Measurements from ENCODE around the gene CAMK1D. TPM values are rescaled to one million over a fixed set of nuclear protein-coding genes. Genes with fewer than 3 reads are reported as not detected.

The CAMK1D gene
- total and polyA plus RNA-seq, 10 of the 15 experiments (the other 5 are each of a cell fraction or from before 2014, with no cell fraction given), result 2.1 to 35.5 (median 14.7) TPM

DNA sequence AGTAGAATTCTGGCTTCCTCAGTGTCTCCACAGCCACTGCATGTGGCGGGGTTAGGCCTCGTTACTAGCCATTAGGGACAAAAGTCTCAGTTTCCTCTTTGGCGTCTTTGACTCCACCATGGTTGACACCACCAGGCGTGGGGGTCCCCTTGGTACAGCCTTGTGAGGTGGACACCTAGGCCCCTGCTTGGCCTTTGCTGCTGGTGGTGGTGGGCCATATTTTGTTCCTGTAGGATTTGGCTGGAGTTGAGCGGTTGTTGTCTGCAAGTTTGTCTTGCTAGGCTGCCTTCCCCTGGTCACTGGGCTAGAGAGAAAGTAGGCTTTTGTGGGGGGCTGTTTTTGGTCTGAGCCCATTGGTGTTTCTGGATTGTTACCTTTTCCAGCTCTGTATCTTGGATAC, 272.7 kb downstream of the CAMK1D start:
- no TSS peak for BruUV-seq (replicated peaks)
- no peaks in the 10 kb centered on the region for H3K9me3 ChIP-seq (replicated peaks; ENCODE audit: control insufficient read depth, insufficient read depth, low read length)
- no peak overlapping the region for H3K4me2 ChIP-seq (ENCODE audit: control insufficient read depth, insufficient read depth)
- no peak for ATAC-seq
- H3K27ac ChIP-seq (ENCODE audit: control insufficient read depth, insufficient read depth), result no peak overlapping the region
- no peak for DNase-seq (ENCODE audit: low read depth, low spot score)
- H3K79me2 ChIP-seq (ENCODE audit: control insufficient read depth, insufficient read depth, low read length), result no peaks in the 10 kb centered on the region; the same call in 1 of the 2 replicates
- in situ Hi-C loops (cut with MboI), result no loop called here
- ChIA-PET POLR2A (no interaction called here), CTCF (no interaction called here), SMC1A (ENCODE audit: uncharacterized antibody, unreplicated experiment) (no interaction called here), RAD21 (ENCODE audit: unreplicated experiment) (no interaction called here)
- H3K9ac ChIP-seq (ENCODE audit: control insufficient read depth, insufficient read depth, low read length), result no peak overlapping the region
- H4K20me1 ChIP-seq (ENCODE audit: control insufficient read depth, insufficient read depth), result no peaks in the 10 kb centered on the region
- WGBS (ENCODE audit: insufficient coverage, insufficient replicate concordance, low lambda C conversion rate, missing lambda C conversion rate), result 86% methylated on average over 5 of the region's 5 CpGs
- no peaks in the 10 kb centered on the region for H3K27me3 ChIP-seq (replicated peaks in 1 of 2; ENCODE audit: control insufficient read depth in 2 of 2, insufficient read depth in 2 of 2, low read length in 1 of 2)
- H3K4me1 ChIP-seq (ENCODE audit: control insufficient read depth, insufficient read depth, low read length), result peaks cover 3% of the 10 kb centered on the region; the same call in 1 of the 2 replicates
- intact Hi-C loops (cut with micrococcal nuclease; ENCODE audit: unreplicated experiment), result no loop called here
- no peaks in the 10 kb centered on the region for H3K36me3 ChIP-seq (ENCODE audit: control insufficient read depth in 2 of 2, insufficient read depth in 2 of 2, low read length in 1 of 2)
- no peak overlapping the region for H2AFZ ChIP-seq (ENCODE audit: control insufficient read depth, low read depth, low read length)
- no peak overlapping the region for H3K4me3 ChIP-seq
- FAIRE-seq, result no peak
- no peak for TF ChIP-seq SIX5 (IDR thresholded peaks at IDR 0.05; ENCODE audit: low read depth, low read length, severe bottlenecking)
- TF ChIP-seq, protein P1, sequence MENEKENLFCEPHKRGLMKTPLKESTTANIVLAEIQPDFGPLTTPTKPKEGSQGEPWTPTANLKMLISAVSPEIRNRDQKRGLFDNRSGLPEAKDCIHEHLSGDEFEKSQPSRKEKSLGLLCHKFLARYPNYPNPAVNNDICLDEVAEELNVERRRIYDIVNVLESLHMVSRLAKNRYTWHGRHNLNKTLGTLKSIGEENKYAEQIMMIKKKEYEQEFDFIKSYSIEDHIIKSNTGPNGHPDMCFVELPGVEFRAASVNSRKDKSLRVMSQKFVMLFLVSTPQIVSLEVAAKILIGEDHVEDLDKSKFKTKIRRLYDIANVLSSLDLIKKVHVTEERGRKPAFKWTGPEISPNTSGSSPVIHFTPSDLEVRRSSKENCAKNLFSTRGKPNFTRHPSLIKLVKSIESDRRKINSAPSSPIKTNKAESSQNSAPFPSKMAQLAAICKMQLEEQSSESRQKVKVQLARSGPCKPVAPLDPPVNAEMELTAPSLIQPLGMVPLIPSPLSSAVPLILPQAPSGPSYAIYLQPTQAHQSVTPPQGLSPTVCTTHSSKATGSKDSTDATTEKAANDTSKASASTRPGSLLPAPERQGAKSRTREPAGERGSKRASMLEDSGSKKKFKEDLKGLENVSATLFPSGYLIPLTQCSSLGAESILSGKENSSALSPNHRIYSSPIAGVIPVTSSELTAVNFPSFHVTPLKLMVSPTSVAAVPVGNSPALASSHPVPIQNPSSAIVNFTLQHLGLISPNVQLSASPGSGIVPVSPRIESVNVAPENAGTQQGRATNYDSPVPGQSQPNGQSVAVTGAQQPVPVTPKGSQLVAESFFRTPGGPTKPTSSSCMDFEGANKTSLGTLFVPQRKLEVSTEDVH (IDR thresholded peaks at IDR 0.05; ENCODE audit: low read depth, partially characterized antibody), result no peak
- TF ChIP-seq MYB (IDR thresholded peaks at IDR 0.05; ENCODE audit: borderline replicate concordance, low read depth, low read length), result no peak
- no peak for TF ChIP-seq EED (IDR thresholded peaks at IDR 0.05; ENCODE audit: low read depth)
- TF ChIP-seq EGR1 (IDR thresholded peaks at IDR 0.05; ENCODE audit: borderline replicate concordance in 1 of 2, low read depth in 2 of 2, low read length in 2 of 2), result no peak
- TF ChIP-seq, protein P2, sequence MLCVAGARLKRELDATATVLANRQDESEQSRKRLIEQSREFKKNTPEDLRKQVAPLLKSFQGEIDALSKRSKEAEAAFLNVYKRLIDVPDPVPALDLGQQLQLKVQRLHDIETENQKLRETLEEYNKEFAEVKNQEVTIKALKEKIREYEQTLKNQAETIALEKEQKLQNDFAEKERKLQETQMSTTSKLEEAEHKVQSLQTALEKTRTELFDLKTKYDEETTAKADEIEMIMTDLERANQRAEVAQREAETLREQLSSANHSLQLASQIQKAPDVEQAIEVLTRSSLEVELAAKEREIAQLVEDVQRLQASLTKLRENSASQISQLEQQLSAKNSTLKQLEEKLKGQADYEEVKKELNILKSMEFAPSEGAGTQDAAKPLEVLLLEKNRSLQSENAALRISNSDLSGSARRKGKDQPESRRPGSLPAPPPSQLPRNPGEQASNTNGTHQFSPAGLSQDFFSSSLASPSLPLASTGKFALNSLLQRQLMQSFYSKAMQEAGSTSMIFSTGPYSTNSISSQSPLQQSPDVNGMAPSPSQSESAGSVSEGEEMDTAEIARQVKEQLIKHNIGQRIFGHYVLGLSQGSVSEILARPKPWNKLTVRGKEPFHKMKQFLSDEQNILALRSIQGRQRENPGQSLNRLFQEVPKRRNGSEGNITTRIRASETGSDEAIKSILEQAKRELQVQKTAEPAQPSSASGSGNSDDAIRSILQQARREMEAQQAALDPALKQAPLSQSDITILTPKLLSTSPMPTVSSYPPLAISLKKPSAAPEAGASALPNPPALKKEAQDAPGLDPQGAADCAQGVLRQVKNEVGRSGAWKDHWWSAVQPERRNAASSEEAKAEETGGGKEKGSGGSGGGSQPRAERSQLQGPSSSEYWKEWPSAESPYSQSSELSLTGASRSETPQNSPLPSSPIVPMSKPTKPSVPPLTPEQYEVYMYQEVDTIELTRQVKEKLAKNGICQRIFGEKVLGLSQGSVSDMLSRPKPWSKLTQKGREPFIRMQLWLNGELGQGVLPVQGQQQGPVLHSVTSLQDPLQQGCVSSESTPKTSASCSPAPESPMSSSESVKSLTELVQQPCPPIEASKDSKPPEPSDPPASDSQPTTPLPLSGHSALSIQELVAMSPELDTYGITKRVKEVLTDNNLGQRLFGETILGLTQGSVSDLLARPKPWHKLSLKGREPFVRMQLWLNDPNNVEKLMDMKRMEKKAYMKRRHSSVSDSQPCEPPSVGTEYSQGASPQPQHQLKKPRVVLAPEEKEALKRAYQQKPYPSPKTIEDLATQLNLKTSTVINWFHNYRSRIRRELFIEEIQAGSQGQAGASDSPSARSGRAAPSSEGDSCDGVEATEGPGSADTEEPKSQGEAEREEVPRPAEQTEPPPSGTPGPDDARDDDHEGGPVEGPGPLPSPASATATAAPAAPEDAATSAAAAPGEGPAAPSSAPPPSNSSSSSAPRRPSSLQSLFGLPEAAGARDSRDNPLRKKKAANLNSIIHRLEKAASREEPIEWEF (IDR thresholded peaks at IDR 0.05; ENCODE audit: insufficient replicate concordance, low read depth, low read length), result no peak
- TF ChIP-seq RCOR1 (conservative IDR thresholded peaks at IDR 0.05; ENCODE audit: low read depth, low read length), result no peak
- TF ChIP-seq, protein P3, sequence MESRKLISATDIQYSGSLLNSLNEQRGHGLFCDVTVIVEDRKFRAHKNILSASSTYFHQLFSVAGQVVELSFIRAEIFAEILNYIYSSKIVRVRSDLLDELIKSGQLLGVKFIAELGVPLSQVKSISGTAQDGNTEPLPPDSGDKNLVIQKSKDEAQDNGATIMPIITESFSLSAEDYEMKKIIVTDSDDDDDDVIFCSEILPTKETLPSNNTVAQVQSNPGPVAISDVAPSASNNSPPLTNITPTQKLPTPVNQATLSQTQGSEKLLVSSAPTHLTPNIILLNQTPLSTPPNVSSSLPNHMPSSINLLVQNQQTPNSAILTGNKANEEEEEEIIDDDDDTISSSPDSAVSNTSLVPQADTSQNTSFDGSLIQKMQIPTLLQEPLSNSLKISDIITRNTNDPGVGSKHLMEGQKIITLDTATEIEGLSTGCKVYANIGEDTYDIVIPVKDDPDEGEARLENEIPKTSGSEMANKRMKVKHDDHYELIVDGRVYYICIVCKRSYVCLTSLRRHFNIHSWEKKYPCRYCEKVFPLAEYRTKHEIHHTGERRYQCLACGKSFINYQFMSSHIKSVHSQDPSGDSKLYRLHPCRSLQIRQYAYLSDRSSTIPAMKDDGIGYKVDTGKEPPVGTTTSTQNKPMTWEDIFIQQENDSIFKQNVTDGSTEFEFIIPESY (IDR thresholded peaks at IDR 0.05), result no peak
- TF ChIP-seq, protein P4, sequence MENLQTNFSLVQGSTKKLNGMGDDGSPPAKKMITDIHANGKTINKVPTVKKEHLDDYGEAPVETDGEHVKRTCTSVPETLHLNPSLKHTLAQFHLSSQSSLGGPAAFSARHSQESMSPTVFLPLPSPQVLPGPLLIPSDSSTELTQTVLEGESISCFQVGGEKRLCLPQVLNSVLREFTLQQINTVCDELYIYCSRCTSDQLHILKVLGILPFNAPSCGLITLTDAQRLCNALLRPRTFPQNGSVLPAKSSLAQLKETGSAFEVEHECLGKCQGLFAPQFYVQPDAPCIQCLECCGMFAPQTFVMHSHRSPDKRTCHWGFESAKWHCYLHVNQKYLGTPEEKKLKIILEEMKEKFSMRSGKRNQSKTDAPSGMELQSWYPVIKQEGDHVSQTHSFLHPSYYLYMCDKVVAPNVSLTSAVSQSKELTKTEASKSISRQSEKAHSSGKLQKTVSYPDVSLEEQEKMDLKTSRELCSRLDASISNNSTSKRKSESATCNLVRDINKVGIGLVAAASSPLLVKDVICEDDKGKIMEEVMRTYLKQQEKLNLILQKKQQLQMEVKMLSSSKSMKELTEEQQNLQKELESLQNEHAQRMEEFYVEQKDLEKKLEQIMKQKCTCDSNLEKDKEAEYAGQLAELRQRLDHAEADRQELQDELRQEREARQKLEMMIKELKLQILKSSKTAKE (IDR thresholded peaks at IDR 0.05; ENCODE audit: low read depth, poor library complexity, severe bottlenecking), result no peak
- no peak for TF ChIP-seq KDM1A (IDR thresholded peaks at IDR 0.05; ENCODE audit: borderline replicate concordance)
- TF ChIP-seq POLR2AphosphoS2 (IDR thresholded peaks at IDR 0.05; ENCODE audit: low read depth, low read length), result no peak
- no peak for TF ChIP-seq CBFB (IDR thresholded peaks at IDR 0.05; ENCODE audit: low read depth)

Measured in GM12878 (cell line).